Heart left ventricle (tissue), 16 donors: Measurements from ENCODE around the gene HHATL. TPM values are rescaled to one million over a fixed set of nuclear protein-coding genes. Genes with fewer than 3 reads are reported as not detected.

Experiments used
- ATAC-seq, 4 donors: fragments of 200-7000 bp; cut with Tn5 transposase; one replicate each; pipeline ENCODE4 v1.9.1; 2020 to 2022; ENCODE audit warnings: moderate library complexity in 4 of 4, mild to moderate bottlenecking in 3 of 4, moderate number of reproducible peaks in 1 of 4
- DNase-seq, 5 donors: peaks; one replicate each; pipeline ENCODE4 v3.0.0-alpha.2; 2020
- H3K27ac ChIP-seq, 12 donors: fragments of 200-600 bp; sonication (generic) in 4 of 12; one replicate each; pipeline versions ENCODE4 v1.5.0 to v1.8.0; 2016 to 2022; ENCODE audit warnings: mild to moderate bottlenecking in 2 of 12
- H3K27me3 ChIP-seq, 9 donors: fragments of 200-600 bp; sonication (generic) in 2 of 9; one replicate each; pipeline versions ENCODE4 v1.5.1 to v1.8.0; 2016 to 2022; ENCODE audit warnings: mild to moderate bottlenecking in 3 of 9
- H3K36me3 ChIP-seq, 9 donors: fragments of 200-600 bp; sonication (generic) in 2 of 9; one replicate each; pipeline versions ENCODE4 v1.5.0 to v1.8.0; 2018 to 2022; ENCODE audit warnings: mild to moderate bottlenecking in 2 of 9
- H3K4me1 ChIP-seq, 12 donors: fragments of 200-600 bp; sonication (generic) in 4 of 12; one replicate each; pipeline versions ENCODE4 v1.5.0 to v1.8.0; 2016 to 2022; ENCODE audit warnings: mild to moderate bottlenecking in 3 of 12
- H3K4me3 ChIP-seq, 12 donors: fragments of 200-600 bp; sonication (generic) in 4 of 12; one replicate each; pipeline versions ENCODE4 v1.5.0 to v1.8.0; 2017 to 2022; ENCODE audit warnings: mild to moderate bottlenecking in 9 of 12, moderate library complexity in 4 of 12
- H3K9me3 ChIP-seq, 12 donors: fragments of 200-600 bp; sonication (generic) in 4 of 12; one replicate each; pipeline versions ENCODE4 v1.5.0 to v1.8.0; 2016 to 2022; ENCODE audit warnings: mild to moderate bottlenecking in 1 of 12
- POLR2A ChIP-seq, 2 donors: fragments of 450-650 bp; IDR thresholded peaks; one replicate each; pipeline ENCODE4 v1.6.1; 2017; ENCODE audit warnings: antibody characterized with exemption in 2 of 2, mild to moderate bottlenecking in 2 of 2, moderate library complexity in 2 of 2
- WGBS, 4 donors: extraction: QIAGEN DNeasy Blood & Tissue Kit in 2 of 4; methylation state at CpG; one replicate each; pipeline versions ENCODE4 v1.1.5 to v1.1.7; 2013 to 2018; 5-methylcytosine and 5-hydroxymethylcytosine counted together
- intact Hi-C, 10 donors: fragments of 100-400 bp; cut with DNase I; formaldehyde crosslinking; loops; one replicate each; pipeline versions ENCODE4 v1.11.1 to v1.14.2; 2022
- polyA plus RNA-seq, 2 donors: library from polyadenylated mRNA; stranded (reverse); fragments of 200-250 nt; gene quantifications; one replicate each; pipeline ENCODE4 v1.2.3, GENCODE V29; 2013
- total RNA-seq, 9 donors: library from RNA; depleted of rRNA in 2 of 9; stranded (reverse); fragments of >200 nt in 2 of 9; fragmentation: NEBNext Ultra II Directional in 3 of 9; extraction: Animal tissue kit (Norgen Biotek cat#: 25700) in 3 of 9; gene quantifications; one replicate each; pipeline versions ENCODE4 v1.1.0 to v1.2.4, GENCODE V29; 2016 to 2023
- TF ChIP-seq, protein P1 (sequence below), 12 donors: fragments of 200-600 bp; sonication (generic) in 4 of 12; IDR thresholded peaks; one replicate each; pipeline versions ENCODE4 v1.5.0 to v1.8.0; 2018 to 2022; ENCODE audit warnings: antibody characterized with exemption in 12 of 12, mild to moderate bottlenecking in 5 of 12
- donor health status: ischemic (EF 13 %, LVEDD 7.1; RV severe dilation, severe dysfunction).
- donor health status: healthy with polysubstance abuse.
- donor health status: DM: no; HTN: yes; CAD: no.
- donor health status: DM: no; HTN: no; CAD: no.
- donor health status: ischemic (EF 25% LVEDD 6.9; RV normal size, moderate dysfunction).
- donor health status: ischemic (EF 25% LVEDD 5.7; RV mildly dilated, moderate dysfunction).
- donor health status: healthy.
- donor health status: DM: yes; HTN: yes; CAD: no.
- donor health status: ischemic (EF 35%, LVEDD 5.7; RV mildly dilated, moderate dysfunction).
- donor health status: nonischemic (EF 11% LVEDD 7.7; RV severe dilation, severe dysfunction).
- donor health status: DM: yes; HTN: yes; CAD: no.
- donor health status: PGD.
- donor health status: ischemic (EF 29% LVEDD 5.4; RV normal size, mild dysfunction).
- donor health status: nonischemic (EF 23%, LVEDD 6.1; RV moderate dilation, normal function).

HHATL gene
- total and polyA plus RNA-seq, 11 donors = 188 to 1,023 (median 538) TPM

DNA sequence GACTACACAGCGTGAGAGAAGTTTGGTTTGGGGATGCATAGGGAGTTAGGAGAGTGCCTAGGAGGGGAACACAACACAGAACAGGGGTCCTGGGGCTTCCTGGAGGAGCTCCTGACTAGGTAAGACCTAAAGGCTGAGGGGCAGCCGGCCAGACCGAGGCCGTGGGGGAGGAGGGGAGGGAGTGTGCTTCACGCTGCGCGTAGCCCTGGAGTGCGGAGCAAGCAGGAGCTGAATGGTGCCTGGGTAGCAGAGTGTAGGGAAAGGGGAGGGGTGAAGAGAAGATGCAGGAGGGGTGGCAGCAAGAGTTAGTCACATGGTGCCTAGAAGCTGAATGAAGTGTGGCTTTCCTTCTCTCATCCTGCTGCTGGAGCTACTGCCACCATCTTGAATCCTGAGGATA, 32.4 kb upstream of the HHATL start:
- TF ChIP-seq, protein P1, sequence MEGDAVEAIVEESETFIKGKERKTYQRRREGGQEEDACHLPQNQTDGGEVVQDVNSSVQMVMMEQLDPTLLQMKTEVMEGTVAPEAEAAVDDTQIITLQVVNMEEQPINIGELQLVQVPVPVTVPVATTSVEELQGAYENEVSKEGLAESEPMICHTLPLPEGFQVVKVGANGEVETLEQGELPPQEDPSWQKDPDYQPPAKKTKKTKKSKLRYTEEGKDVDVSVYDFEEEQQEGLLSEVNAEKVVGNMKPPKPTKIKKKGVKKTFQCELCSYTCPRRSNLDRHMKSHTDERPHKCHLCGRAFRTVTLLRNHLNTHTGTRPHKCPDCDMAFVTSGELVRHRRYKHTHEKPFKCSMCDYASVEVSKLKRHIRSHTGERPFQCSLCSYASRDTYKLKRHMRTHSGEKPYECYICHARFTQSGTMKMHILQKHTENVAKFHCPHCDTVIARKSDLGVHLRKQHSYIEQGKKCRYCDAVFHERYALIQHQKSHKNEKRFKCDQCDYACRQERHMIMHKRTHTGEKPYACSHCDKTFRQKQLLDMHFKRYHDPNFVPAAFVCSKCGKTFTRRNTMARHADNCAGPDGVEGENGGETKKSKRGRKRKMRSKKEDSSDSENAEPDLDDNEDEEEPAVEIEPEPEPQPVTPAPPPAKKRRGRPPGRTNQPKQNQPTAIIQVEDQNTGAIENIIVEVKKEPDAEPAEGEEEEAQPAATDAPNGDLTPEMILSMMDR (IDR thresholded peaks at IDR 0.05) = no peak
- no peak for TF ChIP-seq POLR2A (IDR thresholded peaks at IDR 0.05)
- no peaks in the 10 kb centered on the region for H3K27me3 ChIP-seq
- intact Hi-C loops = no loop called here
- peak in 1 of 5 donors; percentile 47 for DNase-seq
- peaks cover 0 to 30% (median 8%) of the 10 kb centered on the region in 12 donors for H3K4me1 ChIP-seq
- no peak overlapping the region for H3K4me3 ChIP-seq
- no peak for ATAC-seq
- no peaks in the 10 kb centered on the region for H3K9me3 ChIP-seq
- H3K36me3 ChIP-seq = no peaks in the 10 kb centered on the region
- WGBS, 4 donors = 74 to 80% (median 78%) methylated on average over 8 of the region's 8 CpGs
- H3K27ac ChIP-seq = peak overlapping the region in 2 of 12 donors; percentile 41 to 46

DNA sequence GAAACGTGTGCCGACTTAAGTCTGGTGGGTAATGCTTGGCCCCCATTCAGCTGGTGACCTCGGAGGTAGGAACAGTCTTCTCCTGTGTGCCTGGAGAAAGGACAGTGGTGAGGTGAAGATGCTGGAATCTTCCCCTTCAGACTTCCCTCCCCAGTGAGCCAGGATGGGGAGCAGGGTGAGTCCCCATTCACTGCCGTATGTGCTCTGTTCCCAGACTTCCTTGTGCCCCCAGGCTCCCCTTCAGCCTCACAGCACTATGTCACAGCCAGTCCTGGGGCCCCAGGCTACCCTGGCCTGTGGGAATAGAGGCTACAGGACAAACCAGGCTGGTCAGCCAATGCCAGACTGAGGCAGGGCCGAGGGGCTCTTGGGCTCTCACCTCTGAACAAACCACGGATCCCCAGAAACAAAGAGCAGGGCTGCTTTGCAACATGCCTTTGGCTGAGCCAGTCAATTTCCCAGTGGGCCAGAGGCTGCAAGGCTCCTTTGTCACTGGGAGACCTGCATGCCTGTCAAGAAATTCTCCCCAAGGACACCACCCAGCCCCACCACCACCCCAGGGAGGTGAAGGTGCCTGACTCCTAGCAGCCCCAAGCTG, 31.8 kb upstream of the HHATL start:
- 72 to 83% (median 78%) methylated on average over 5 to 6 of the region's 6 CpGs for WGBS, 4 donors
- DNase-seq (peak in 1 of 5 donors; percentile 34), ATAC-seq (no peak)
- Histone ChIP-seq H3K4me3 (no peak overlapping the region), H3K4me1 (peaks cover 0 to 30% (median 13%) of the 10 kb centered on the region in 12 donors), H3K27ac (peak overlapping the region in 3 of 12 donors; percentile 29 to 46 (median 35)), H3K27me3 (no peaks in the 10 kb centered on the region), H3K36me3 (no peaks in the 10 kb centered on the region), H3K9me3 (no peaks in the 10 kb centered on the region)
- TF ChIP-seq, protein P1 (IDR thresholded peaks at IDR 0.05) = no peak
- TF ChIP-seq POLR2A (IDR thresholded peaks at IDR 0.05) = no peak
- intact Hi-C loops = no loop called here

DNA sequence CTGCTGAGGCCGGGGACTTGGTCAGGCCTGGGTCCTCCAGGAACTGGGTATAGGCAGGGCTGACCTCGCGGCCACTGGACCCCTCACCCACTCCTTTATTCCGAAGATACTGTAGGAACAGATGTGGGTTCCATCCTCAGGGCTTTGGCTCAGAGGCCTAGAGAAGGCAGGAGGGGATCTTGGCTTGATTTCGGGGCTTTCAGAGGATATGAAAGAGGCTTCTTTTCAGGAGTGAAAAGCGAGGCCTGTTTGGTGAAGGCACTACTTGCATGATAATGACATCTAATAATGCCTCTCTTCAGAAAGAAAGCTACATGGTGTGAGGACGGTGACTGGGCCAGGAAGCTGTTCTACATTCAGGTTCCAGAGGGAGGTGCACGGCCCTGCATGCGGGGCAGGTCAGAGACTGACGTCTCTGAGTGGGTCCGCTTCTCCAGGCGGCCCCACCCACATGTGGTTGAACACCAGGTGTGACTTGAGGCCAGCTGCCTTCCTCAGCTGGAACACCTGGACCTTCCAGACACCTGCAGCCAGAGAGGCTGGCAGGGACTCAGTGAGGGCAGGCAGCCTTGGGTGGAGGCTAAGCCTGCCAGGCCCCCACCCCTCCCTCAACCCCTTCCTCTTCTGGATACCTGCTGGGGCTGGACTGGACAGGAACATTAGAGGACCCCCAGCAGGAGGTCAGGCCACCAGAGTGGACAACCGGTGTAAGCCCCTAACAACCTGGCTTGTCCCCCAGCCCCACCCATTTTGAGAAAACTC, 31.1 kb upstream of the HHATL start:
- DNase-seq (peak in 1 of 5 donors; percentile 29), ATAC-seq (no peak)
- 75 to 87% (median 83%) methylated on average over 12 to 13 of the region's 13 CpGs for WGBS, 4 donors
- peaks cover 0 to 28% (median 11%) of the 10 kb centered on the region in 12 donors for H3K4me1 ChIP-seq
- no peaks in the 10 kb centered on the region for H3K36me3 ChIP-seq
- peaks cover 0 to 5% (median 0%) of the 10 kb centered on the region in 12 donors for H3K9me3 ChIP-seq
- intact Hi-C loops = no loop called here
- no peaks in the 10 kb centered on the region for H3K27me3 ChIP-seq
- H3K27ac ChIP-seq = peak overlapping the region in 3 of 12 donors; percentile 31 to 89 (median 35)
- H3K4me3 ChIP-seq = no peak overlapping the region
- TF ChIP-seq, protein P1 (IDR thresholded peaks at IDR 0.05) = no peak
- no peak for TF ChIP-seq POLR2A (IDR thresholded peaks at IDR 0.05)

DNA sequence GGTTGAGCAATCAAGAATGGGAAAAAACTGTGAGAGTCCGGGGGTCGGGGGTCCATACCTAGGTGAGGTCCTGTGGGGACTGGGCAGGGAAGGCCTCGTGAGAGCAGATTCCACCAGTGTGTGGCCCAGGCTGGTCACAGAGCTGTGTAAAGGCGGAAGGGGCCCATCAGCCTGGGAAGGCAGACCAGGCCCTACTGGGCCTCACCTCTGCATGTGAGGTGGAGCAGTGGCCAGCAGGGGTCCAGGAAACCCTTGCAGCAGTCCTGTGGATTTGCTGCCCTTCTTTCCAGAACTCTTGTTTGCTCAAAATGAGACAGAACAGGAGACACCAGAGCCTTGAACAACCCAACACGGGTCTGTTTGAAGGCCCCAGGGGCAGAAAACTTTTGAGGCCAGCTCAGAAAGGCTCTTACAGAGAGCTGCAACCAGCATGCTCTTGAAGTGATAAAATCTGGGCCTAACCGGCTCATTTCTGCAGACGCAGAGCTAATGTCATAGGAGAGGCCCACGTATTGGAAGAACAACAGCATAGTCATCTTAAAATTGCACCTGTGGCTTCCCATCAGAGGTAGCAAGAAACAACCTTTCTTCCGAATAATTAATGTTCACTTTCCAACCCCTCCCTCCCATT, 30.3 kb upstream of the HHATL start:
- 85 to 88% (median 87%) methylated on average over 9 of the region's 9 CpGs for WGBS, 4 donors
- DNase-seq (peak in 1 of 5 donors; percentile 33), ATAC-seq (no peak)
- peaks cover 0 to 33% (median 12%) of the 10 kb centered on the region in 12 donors for H3K4me1 ChIP-seq
- TF ChIP-seq, protein P1 (IDR thresholded peaks at IDR 0.05) = peak in 2 of 12 donors; percentile 7 to 10
- TF ChIP-seq POLR2A (IDR thresholded peaks at IDR 0.05) = no peak
- no peaks in the 10 kb centered on the region for H3K27me3 ChIP-seq
- intact Hi-C loops = no loop called here
- H3K9me3 ChIP-seq = peaks cover 0 to 6% (median 0%) of the 10 kb centered on the region in 12 donors
- H3K4me3 ChIP-seq = no peak overlapping the region
- H3K27ac ChIP-seq = peak overlapping the region in 3 of 12 donors; percentile 9 to 89 (median 75)
- no peaks in the 10 kb centered on the region for H3K36me3 ChIP-seq
